NCI-H2196 (cell line): ENCODE data around the gene IQCK.

Experiments used
- DNase-seq: peaks from one replicate; lab custom pipeline; 2025; ENCODE audit not compliant: unreplicated experiment; lab: John Stamatoyannopoulos, UW

Gene IQCK

GRCh38 chr16:19831678-19832077 lies 113.6 kb downstream of the IQCK start:
- DNase-seq, result no peak

GRCh38 chr16:19833176-19833575 lies 115.1 kb downstream of the IQCK start:
- no peak for DNase-seq

GRCh38 chr16:19833581-19833980 lies 115.5 kb downstream of the IQCK start:
- no peak for DNase-seq

- no peak for DNase-seq
Observed at GRCh38 chr16:19835196-19835595, 117.1 kb downstream of the IQCK start.

- no peak for DNase-seq
Observed at GRCh38 chr16:19835968-19836421, 117.9 kb downstream of the IQCK start.

- no peak for DNase-seq
Observed at GRCh38 chr16:19837331-19837980, 119.4 kb downstream of the IQCK start.

- DNase-seq, result no peak
Observed at GRCh38 chr16:19837984-19838707, 120.1 kb downstream of the IQCK start.

GRCh38 chr16:19840524-19841110 lies 122.5 kb downstream of the IQCK start:
- DNase-seq, result peak; percentile 60

GRCh38 chr16:19841184-19841583 lies 123.1 kb downstream of the IQCK start:
- DNase-seq, result no peak

- no peak for DNase-seq
Observed at GRCh38 chr16:19842426-19843157, 124.5 kb downstream of the IQCK start.

- no peak for DNase-seq
Observed at GRCh38 chr16:19843371-19843770, 125.3 kb downstream of the IQCK start.

GRCh38 chr16:19844945-19845641 lies 127.0 kb downstream of the IQCK start:
- no peak for DNase-seq

- DNase-seq, result no peak
Observed at GRCh38 chr16:19846436-19846835, 128.4 kb downstream of the IQCK start.

- DNase-seq, result no peak
Observed at GRCh38 chr16:19848756-19849155, 130.7 kb downstream of the IQCK start.

- DNase-seq, result no peak
Observed at GRCh38 chr16:19850131-19850817, 132.2 kb downstream of the IQCK start.

- no peak for DNase-seq
Observed at GRCh38 chr16:19851476-19851875, 133.4 kb downstream of the IQCK start.

- DNase-seq, result no peak
Observed at GRCh38 chr16:19853132-19853741, 135.2 kb downstream of the IQCK start.

- no peak for DNase-seq
Observed at GRCh38 chr16:19853742-19854542, 135.9 kb downstream of the IQCK start.

GRCh38 chr16:19854543-19854876 lies 136.4 kb downstream of the IQCK start:
- no peak for DNase-seq
